Thyroid gland (tissue), 4 donors: ENCODE data around the gene QSOX2.

Source experiments
- CTCF ChIP-seq, 6 experiments: fragments of 200-600 bp in 3 of 6; fragments of 450-650 bp in 3 of 6; sonication (generic) in 3 of 6; IDR thresholded peaks; one replicate each; pipeline ENCODE4 v1.5.1; 2016 to 2019; ENCODE audit warnings: antibody characterized with exemption in 6 of 6, mild to moderate bottlenecking in 2 of 6, inconsistent platforms in 1 of 6, moderate library complexity in 1 of 6
- POLR2A ChIP-seq, 2 donors: fragments of 450-650 bp; IDR thresholded peaks; one replicate each; pipeline ENCODE4 v1.6.1; 2017; ENCODE audit warnings: antibody characterized with exemption in 2 of 2, mild to moderate bottlenecking in 2 of 2, moderate library complexity in 1 of 2

GRCh38 chr9:136180586-136180985, 65.0 kb downstream of the QSOX2 start:
- TF ChIP-seq CTCF (IDR thresholded peaks at IDR 0.05) (no peak), POLR2A (IDR thresholded peaks at IDR 0.05) (no peak)
